Suprapubic skin (tissue), 3 donors: ENCODE measurements around the gene CLSTN1.

Experiments used
- CTCF ChIP-seq, 2 donors: fragments of 200-600 bp in 1 of 2; fragments of 450-650 bp in 1 of 2; sonication (generic) in 1 of 2; IDR thresholded peaks; one replicate each; pipeline ENCODE4 v1.5.1; 2016 to 2019; ENCODE audit warnings: antibody characterized with exemption in 2 of 2, mild to moderate bottlenecking in 1 of 2, moderate library complexity in 1 of 2
- POLR2AphosphoS5 ChIP-seq, 3 donors: sonication (generic); formaldehyde crosslinking; IDR thresholded peaks; one replicate each; pipeline ENCODE4 v1.6.1; 2017; ENCODE audit warnings: antibody characterized with exemption in 3 of 3

- TF ChIP-seq CTCF (IDR thresholded peaks at IDR 0.05), result no peak
- no peak for TF ChIP-seq POLR2AphosphoS5 (IDR thresholded peaks at IDR 0.05)
Measured at GRCh38 chr1:9850442-9851162, 26.8 kb upstream of the CLSTN1 start.
